ENCODE data around the gene ENPP1. TPM values are rescaled to one million over a fixed set of nuclear protein-coding genes. Genes with fewer than 3 reads are reported as not detected.

ENPP1 gene
- total and polyA plus RNA-seq, 2 of the 4 experiments (the other 2 are of a cell fraction) = 10.9 to 38.9 TPM

DNA sequence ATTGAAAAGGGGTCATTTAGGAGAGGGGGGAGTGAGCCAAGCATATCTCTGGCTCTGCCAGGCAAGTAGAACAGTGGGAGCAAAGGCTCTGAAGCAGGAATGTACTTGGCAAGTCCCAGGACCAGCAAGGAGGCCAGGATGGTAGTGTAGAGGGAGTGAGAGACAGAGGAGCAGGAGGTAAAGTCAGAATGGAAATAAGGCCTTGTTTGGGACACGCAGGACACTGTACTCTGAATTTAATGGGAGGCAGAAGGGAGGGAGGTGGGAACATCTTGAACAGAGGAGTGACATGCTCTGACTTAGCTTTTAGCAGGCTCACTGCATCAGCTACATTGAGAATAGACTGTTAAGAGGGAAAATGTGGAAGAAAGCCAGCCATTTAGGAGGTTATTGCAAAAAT is 37.0 kb upstream of the ENPP1 start:
- Histone ChIP-seq H2BK5ac (ENCODE audit: low read depth, low read length, poor library complexity, severe bottlenecking) (no peak overlapping the region), H3K27me3 (ENCODE audit: control insufficient read depth, insufficient read depth, low read length) (no peaks in the 10 kb centered on the region; the same call in 1 of the 2 replicates), H4K91ac (ENCODE audit: insufficient read depth, low read depth, low read length) (no peak overlapping the region), H2BK120ac (ENCODE audit: low read depth, low read length) (no peak overlapping the region), H3K4ac (ENCODE audit: low read depth, low read length) (no peak overlapping the region), H3K18ac (ENCODE audit: low read depth, low read length) (no peak overlapping the region), H3K79me1 (ENCODE audit: low read depth in 1 of 2, low read length in 2 of 2) (no peaks in the 10 kb centered on the region), H3K9me1 (ENCODE audit: insufficient read depth, low read length) (no peaks in the 10 kb centered on the region), H3K14ac (replicated peaks; ENCODE audit: low read depth, low read length) (no peak overlapping the region), H3K27ac (ENCODE audit: insufficient read depth, low read length) (no peak overlapping the region), H4K5ac (ENCODE audit: low read depth, low read length) (no peak overlapping the region), H3K23ac (ENCODE audit: low read depth, low read length) (no peak overlapping the region), H4K8ac (ENCODE audit: low read depth in 2 of 2, low read length in 2 of 2) (no peak overlapping the region), H3K9me3 (ENCODE audit: control insufficient read depth, insufficient read depth, low read length) (no peaks in the 10 kb centered on the region), H3K4me3 (ENCODE audit: insufficient read depth, low read depth, low read length) (no peak overlapping the region), H2AK5ac (ENCODE audit: low read depth, low read length) (no peak overlapping the region), H3K4me1 (ENCODE audit: control insufficient read depth, insufficient read depth, low read length) (no peaks in the 10 kb centered on the region; the same call in 1 of the 2 replicates), H3K9ac (ENCODE audit: low read depth, low read length) (no peak overlapping the region), H2AFZ (replicated peaks; ENCODE audit: low read length, poor library complexity) (no peak overlapping the region), H3K36me3 (ENCODE audit: control insufficient read depth, insufficient read depth, low read length) (no peaks in the 10 kb centered on the region), H3K56ac (ENCODE audit: extremely low read depth, insufficient read depth, low read length) (no peak overlapping the region), H3K4me2 (ENCODE audit: low read depth, low read length) (no peak overlapping the region), H2AK9ac (replicated peaks; ENCODE audit: low read depth, low read length, poor library complexity) (no peak overlapping the region), H2BK20ac (ENCODE audit: low read depth, low read length) (no peak overlapping the region), H2BK15ac (ENCODE audit: low read depth, low read length) (no peak overlapping the region), H4K20me1 (ENCODE audit: insufficient read depth, low read length) (no peaks in the 10 kb centered on the region)
- TF ChIP-seq MAZ (IDR thresholded peaks at IDR 0.05; ENCODE audit: borderline replicate concordance, low read depth, low read length) (no peak), CEBPB (IDR thresholded peaks at IDR 0.05; ENCODE audit: low read depth, low read length) (no peak), RFX5 (IDR thresholded peaks at IDR 0.05; ENCODE audit: low read depth, low read length) (no peak), SMC3 (IDR thresholded peaks at IDR 0.05; ENCODE audit: low read depth, low read length) (no peak)
- TF ChIP-seq, protein P1, sequence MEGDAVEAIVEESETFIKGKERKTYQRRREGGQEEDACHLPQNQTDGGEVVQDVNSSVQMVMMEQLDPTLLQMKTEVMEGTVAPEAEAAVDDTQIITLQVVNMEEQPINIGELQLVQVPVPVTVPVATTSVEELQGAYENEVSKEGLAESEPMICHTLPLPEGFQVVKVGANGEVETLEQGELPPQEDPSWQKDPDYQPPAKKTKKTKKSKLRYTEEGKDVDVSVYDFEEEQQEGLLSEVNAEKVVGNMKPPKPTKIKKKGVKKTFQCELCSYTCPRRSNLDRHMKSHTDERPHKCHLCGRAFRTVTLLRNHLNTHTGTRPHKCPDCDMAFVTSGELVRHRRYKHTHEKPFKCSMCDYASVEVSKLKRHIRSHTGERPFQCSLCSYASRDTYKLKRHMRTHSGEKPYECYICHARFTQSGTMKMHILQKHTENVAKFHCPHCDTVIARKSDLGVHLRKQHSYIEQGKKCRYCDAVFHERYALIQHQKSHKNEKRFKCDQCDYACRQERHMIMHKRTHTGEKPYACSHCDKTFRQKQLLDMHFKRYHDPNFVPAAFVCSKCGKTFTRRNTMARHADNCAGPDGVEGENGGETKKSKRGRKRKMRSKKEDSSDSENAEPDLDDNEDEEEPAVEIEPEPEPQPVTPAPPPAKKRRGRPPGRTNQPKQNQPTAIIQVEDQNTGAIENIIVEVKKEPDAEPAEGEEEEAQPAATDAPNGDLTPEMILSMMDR (conservative IDR thresholded peaks at IDR 0.05; ENCODE audit: low read depth, low read length) = no peak
- TF ChIP-seq, protein P2, sequence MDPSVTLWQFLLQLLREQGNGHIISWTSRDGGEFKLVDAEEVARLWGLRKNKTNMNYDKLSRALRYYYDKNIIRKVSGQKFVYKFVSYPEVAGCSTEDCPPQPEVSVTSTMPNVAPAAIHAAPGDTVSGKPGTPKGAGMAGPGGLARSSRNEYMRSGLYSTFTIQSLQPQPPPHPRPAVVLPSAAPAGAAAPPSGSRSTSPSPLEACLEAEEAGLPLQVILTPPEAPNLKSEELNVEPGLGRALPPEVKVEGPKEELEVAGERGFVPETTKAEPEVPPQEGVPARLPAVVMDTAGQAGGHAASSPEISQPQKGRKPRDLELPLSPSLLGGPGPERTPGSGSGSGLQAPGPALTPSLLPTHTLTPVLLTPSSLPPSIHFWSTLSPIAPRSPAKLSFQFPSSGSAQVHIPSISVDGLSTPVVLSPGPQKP (IDR thresholded peaks at IDR 0.05; ENCODE audit: borderline replicate concordance, low read depth, low read length) = no peak
- POLR2A ChIA-PET (ENCODE audit: unreplicated experiment) = no interaction called here
- CTCF ChIA-PET = no interaction called here
- in situ Hi-C loops (cut with MboI; ENCODE audit: low sequenced_read_pairs) (no loop called here), intact Hi-C loops (cut with micrococcal nuclease) (no loop called here), dilution Hi-C loops (cut with HindIII; ENCODE audit: low sequenced_read_pairs, unreplicated experiment) (no loop called here)
- ATAC-seq (ENCODE audit: low read depth) = no peak
- DNase-seq = no peak
- 100% methylated on average over 1 of the region's 1 CpG; no CpG with 5 or more reads in 1 of the 2 experiments for WGBS, 2 experiments (ENCODE audit: extremely low coverage in 2 of 2, insufficient read length in 1 of 2)
- BruUV-seq (replicated peaks) = no TSS peak

Data from IMR-90 (cell line).